Measurements from ENCODE around the gene AGRN.
A peak's percentile ranks its signal among the peaks of the same experiment; 100 is the strongest.

The AGRN gene

DNA sequence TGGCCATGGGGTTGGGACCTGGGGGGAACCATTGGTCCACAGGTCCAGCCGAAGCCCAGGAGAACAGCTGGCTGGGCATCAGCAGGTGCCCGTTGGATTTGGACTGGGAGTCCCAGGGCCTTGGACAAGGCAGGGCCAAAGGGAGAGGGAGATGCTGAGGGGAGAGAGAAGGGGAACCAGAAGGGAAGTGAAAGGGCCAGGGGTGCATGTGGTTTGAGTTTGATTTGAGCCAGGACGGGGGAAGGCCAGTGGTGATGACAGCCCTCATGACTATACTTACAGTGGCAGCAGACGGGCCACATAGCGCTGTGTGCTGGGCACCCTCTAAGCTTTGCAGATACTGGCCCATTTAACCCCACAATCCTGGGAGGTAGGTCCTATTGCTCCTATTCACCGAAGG, 18.8 kb downstream of the AGRN start:
- DNase-seq (ENCODE audit: low spot score) = no peak

DNA sequence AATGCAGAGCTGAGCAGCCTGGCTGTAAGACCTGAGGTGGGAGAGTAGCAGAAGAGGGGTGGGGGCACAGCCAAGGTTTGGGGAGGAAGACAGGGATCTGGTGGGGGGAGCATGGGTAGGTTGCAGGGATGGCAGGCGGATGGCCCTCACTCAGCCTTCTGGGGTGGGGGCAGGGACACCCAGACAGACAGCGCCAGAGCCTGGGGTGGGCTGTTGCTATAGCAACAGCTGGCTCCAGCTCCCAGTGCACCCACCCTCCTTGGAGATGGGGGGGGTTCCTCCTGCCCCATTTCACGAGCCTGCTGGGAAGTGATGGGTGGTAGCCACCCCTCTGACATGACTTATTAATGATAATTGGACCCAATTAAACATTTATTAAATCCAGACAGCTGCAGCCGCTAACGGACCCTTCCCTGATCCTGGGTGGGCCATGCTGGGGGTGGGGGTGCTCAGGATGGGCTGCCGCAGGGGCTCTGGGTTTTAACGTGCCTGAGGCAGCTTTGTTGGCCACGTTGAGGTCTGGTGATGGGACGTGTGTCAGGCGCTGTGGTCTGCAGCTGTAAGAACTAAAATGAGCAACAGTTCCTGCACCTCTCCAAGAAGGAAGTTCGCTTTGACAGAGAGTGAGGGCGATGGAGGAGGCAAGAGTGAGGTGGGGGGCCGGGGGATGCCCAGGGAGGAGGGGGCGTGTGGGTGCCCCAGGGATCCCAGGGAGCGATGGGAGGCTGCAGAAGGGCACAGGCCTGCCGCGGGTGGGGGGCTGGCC, 19.4 kb downstream of the AGRN start:
- DNase-seq (ENCODE audit: low spot score) = no peak

DNA sequence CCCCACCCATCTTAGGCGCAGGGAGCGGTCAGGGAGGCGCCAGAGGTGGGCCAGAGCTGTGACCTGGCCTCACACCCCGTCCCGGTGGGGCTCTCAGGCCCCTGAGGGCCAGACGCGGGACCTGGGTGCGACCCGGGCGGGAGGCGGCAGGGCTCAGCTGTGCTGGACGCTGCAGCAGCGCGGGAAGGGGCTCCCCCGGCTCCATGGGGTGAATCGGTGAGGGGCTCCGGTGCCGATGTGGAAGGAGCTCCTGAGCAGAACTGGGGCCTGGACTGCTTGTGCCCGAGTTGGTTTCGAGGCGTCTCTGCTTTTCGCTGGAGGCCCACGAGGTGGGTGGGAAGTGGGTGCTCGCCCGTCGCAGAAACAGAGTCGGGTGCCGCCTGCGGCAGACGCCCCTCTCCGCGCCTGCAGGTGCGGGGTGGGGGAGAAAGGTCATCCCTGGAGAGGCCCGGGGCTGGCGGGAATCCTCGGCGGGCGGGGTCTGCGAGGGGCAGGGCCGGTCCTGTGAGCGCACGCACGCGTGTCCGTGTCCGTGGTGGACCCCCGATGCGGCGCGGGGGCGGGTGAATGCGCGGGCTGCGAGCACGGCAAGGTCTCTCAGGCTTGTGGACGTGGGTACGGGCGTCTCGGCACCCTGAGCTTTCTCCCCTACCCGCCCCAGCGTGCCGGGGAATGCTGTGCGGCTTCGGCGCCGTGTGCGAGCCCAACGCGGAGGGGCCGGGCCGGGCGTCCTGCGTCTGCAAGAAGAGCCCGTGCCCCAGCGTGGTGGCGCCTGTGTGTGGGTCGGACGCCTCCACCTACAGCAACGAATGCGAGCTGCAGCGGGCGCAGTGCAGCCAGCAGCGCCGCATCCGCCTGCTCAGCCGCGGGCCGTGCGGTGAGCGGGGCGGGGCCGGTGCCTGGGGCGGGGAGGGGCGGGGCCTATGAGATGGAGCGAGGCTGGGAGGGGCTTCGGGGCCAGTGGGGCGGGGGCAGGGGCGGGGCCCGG, 20.4 kb downstream of the AGRN start:
- DNase-seq (ENCODE audit: low spot score) = peak; percentile 98

DNA sequence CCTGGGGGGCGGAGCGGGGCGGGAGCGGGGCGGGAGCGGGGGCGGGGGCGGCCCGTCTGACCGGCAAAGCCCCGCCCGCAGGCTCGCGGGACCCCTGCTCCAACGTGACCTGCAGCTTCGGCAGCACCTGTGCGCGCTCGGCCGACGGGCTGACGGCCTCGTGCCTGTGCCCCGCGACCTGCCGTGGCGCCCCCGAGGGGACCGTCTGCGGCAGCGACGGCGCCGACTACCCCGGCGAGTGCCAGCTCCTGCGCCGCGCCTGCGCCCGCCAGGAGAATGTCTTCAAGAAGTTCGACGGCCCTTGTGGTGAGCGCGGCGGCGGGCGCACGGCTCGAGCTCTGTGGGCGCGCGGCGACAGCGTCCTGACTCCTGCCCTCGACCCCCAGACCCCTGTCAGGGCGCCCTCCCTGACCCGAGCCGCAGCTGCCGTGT, 21.2 kb downstream of the AGRN start:
- DNase-seq (ENCODE audit: low spot score) = no peak

DNA sequence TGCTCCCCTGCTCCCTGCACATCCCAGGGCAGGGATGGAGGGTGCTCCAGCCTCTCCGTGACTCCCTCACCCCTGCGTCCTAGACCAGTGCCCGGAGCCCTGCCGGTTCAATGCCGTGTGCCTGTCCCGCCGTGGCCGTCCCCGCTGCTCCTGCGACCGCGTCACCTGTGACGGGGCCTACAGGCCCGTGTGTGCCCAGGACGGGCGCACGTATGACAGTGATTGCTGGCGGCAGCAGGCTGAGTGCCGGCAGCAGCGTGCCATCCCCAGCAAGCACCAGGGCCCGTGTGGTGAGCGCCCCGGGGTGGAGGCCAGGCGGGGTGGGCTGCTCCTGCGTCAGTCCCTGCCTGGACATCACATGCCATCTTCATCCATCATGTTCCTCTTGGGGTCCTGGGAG, 22.0 kb downstream of the AGRN start:
- DNase-seq (ENCODE audit: low spot score) = no peak

DNA sequence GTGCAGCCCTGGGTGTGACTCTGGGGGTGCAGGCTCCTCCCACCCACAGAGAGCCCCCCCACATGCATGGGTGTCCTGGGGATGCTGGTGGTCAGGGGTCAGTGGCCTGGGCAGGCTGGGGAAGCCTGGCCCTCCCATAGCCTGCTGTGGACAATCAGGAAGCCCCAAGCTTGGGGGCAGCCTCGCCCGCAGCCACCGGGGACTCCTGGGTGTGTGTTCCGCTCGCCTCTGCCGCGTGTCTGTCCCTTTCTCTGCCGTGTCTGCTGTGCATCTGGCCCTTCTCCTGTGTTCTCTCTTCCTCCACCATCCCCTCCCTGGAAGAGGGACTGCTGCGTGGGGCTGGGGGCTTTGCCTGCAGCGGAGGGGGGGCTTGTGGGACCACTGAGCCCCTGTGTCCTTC, 22.9 kb downstream of the AGRN start:
- DNase-seq (ENCODE audit: low spot score) = no peak

DNA sequence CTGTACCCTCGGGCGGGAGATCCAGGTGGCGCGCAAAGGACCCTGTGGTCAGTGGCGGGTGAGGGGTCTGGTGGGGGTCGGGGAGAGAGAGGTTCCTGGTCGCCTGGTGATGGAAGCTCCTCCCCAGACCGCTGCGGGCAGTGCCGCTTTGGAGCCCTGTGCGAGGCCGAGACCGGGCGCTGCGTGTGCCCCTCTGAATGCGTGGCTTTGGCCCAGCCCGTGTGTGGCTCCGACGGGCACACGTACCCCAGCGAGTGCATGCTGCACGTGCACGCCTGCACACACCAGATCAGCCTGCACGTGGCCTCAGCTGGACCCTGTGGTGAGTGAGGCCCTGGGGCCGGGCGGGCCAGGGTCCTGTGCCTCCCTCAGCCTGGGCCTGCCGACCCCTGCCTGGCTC, 23.5 kb downstream of the AGRN start:
- DNase-seq (ENCODE audit: low spot score) = no peak

DNA sequence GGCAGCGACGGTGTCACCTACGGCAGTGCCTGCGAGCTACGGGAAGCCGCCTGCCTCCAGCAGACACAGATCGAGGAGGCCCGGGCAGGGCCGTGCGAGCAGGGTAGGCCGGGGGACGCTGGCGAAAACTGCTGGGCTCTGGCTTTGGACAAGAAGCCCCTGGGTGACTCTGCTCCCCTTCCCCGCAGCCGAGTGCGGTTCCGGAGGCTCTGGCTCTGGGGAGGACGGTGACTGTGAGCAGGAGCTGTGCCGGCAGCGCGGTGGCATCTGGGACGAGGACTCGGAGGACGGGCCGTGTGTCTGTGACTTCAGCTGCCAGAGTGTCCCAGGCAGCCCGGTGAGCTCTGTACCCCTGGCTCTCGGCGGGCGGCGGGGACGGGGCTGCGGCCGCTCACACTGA, 24.0 kb downstream of the AGRN start:
- DNase-seq (ENCODE audit: low spot score) = no peak

DNA sequence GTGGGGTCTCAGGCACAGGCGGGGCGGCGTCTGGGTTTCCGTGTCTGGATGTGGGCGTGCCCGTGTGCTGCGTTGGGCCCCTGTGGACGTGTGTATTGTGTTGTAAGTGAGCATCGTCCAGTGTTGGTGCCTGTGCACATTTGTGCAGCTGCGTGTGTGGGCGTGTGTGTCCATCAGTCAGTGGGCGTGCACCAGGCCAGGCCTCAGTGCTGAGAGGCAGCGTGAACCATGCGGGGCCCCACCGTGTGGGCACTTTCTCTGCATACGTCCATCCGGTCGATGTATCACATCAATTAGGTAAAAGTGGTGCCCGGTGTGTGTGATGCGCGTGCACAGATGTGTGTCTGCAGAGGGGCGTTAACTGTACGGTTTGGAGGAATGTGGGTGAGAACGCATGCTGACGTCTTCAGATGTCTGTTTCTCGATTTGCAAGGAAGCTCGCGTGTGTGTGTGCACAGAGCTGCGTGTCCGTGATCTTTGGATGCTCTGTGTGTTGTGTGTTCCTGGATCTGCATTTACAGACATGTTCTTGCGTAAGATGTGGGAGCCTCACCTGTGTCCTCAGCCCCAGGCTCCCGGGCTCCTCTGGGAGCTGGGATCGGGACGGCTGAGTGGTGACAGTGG, 24.6 kb downstream of the AGRN start:
- no peak for DNase-seq (ENCODE audit: low spot score)

DNA sequence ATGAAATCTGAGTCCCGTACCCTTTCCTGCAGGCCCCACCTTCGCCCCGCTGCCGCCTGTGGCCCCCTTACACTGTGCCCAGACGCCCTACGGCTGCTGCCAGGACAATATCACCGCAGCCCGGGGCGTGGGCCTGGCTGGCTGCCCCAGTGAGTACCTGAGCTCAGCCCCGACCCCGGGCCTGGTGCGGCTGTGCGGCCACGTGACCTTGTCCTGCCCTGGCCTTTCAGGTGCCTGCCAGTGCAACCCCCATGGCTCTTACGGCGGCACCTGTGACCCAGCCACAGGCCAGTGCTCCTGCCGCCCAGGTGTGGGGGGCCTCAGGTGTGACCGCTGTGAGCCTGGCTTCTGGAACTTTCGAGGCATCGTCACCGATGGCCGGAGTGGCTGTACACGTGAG, 25.2 kb downstream of the AGRN start:
- no peak for DNase-seq (ENCODE audit: low spot score)

DNA sequence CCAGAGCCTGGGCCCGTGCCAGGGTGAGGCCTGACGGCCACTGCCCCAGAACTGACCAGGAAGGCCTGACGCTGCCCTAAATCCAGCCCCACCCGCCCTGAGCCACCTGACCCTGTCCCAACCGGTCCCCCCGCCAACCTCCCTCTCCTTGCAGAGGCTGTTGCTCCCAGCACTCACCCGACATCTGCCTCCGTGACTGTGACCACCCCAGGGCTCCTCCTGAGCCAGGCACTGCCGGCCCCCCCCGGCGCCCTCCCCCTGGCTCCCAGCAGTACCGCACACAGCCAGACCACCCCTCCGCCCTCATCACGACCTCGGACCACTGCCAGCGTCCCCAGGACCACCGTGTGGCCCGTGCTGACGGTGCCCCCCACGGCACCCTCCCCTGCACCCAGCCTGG, 26.3 kb downstream of the AGRN start:
- no peak for DNase-seq (ENCODE audit: low spot score)

DNA sequence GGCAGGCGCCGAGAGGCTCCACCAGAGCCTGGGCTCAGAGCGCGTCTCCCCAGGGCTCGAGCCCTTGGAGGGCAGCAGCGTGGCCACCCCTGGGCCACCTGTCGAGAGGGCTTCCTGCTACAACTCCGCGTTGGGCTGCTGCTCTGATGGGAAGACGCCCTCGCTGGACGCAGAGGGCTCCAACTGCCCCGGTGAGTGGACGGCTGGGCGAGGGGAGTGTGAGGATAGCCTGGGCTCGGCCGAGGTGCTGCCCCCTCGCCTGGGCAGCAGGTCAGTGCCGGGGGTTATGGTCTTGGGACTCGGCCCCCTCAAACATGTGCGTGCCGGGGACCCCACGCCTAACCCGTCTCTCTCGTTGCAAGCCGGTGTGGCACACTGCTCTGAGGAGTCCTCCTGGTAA, 26.8 kb downstream of the AGRN start:
- DNase-seq (ENCODE audit: low spot score) = no peak

DNA sequence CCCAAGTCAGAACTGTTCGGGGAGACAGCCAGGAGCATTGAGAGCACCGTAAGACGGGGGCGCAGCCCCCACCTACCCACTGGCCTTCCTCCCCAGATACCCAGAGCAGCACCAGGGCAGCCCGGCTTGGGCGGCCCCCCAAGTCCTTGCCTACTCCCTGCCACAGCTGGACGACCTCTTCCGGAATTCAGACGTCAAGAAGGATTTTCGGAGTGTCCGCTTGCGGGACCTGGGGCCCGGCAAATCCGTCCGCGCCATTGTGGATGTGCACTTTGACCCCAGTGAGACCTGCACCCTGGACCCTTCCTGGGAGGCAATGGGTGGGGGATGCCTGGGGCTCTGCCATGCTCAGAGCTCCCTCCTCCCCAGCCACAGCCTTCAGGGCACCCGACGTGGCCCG, 27.5 kb downstream of the AGRN start:
- no peak for DNase-seq (ENCODE audit: low spot score)

DNA sequence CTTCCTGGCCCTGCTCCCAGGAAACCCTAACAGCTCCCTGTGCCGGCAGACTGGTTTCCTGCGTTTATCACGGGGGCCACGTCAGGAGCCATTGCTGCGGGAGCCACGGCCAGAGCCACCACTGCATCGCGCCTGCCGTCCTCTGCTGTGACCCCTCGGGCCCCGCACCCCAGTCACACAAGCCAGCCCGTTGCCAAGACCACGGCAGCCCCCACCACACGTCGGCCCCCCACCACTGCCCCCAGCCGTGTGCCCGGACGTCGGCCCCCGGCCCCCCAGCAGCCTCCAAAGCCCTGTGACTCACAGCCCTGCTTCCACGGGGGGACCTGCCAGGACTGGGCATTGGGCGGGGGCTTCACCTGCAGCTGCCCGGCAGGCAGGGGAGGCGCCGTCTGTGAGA, 28.0 kb downstream of the AGRN start:
- DNase-seq (ENCODE audit: low spot score) = no peak

DNA sequence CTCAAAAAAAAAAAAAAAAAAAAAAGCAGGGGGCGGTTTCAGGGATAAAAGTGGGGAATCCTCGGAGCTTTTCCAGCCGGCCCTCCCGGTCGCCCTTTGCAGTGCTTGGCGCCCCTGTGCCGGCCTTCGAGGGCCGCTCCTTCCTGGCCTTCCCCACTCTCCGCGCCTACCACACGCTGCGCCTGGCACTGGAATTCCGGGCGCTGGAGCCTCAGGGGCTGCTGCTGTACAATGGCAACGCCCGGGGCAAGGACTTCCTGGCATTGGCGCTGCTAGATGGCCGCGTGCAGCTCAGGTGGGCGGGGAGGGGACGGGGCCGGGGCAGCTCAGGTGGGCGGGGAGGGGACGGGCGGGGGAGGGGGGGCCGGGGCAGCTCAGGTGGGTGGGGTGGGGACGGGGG, 28.8 kb downstream of the AGRN start:
- no peak for DNase-seq (ENCODE audit: low spot score)

DNA sequence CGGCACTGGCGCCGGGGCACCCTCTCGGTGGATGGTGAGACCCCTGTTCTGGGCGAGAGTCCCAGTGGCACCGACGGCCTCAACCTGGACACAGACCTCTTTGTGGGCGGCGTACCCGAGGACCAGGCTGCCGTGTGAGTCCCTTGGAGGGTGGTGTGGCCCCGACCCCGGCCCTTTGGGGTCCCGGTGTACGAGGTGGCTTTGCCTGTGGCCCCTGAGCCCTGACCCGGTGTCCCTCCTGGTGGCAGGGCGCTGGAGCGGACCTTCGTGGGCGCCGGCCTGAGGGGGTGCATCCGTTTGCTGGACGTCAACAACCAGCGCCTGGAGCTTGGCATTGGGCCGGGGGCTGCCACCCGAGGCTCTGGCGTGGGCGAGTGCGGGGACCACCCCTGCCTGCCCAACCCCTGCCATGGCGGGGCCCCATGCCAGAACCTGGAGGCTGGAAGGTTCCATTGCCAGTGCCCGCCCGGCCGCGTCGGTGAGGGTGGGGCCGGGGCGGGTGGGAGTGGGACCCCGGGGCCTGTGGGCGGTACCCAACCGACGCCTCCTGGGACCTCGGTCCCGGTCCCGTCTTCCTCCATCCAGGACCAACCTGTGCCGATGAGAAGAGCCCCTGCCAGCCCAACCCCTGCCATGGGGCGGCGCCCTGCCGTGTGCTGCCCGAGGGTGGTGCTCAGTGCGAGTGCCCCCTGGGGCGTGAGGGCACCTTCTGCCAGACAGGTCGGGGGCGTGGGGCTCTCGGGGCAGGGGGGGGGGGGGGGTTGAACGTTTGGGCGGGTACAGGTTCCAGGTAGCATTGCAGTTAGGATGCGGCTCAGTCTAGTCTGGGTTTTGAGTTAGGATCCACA, 29.6 kb downstream of the AGRN start:
- no peak for DNase-seq (ENCODE audit: low spot score)

DNA sequence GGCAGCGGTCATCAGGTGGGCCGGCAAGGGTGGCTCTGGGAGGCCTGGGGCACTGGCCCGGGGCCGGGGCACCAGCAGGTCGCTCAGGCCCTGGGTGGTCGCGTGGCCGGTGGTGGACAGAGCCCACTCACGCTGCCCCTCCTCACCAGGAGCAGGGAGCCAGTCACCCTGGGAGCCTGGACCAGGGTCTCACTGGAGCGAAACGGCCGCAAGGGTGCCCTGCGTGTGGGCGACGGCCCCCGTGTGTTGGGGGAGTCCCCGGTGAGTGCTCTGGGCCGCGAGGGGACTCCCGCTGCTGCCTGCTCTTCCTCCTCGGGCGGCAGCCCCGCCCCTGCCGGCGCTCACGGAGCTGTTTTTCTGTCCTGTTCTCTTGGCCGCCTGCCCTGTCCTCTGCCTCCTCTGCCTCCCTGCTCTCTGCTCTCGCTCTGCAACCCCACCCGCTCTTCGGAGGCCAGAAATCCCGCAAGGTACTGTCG, 30.7 kb downstream of the AGRN start:
- DNase-seq (ENCODE audit: low spot score) = no peak

DNA sequence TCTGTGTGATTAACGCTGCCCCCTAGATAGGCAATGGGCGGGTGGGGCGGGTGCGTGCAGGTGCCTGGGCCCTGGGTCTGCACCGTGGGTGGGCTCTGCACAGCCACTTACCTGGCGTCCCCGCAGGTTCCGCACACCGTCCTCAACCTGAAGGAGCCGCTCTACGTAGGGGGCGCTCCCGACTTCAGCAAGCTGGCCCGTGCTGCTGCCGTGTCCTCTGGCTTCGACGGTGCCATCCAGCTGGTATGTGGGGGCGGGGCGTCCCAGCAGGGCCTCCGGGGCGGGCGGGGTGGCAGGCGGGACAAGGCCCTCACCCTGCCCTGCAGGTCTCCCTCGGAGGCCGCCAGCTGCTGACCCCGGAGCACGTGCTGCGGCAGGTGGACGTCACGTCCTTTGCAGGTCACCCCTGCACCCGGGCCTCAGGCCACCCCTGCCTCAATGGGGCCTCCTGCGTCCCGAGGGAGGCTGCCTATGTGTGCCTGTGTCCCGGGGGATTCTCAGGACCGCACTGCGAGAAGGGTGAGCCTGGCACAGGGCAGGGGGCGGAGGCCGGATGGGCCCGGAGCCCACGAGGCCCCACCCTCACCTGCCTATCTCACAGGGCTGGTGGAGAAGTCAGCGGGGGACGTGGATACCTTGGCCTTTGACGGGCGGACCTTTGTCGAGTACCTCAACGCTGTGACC, 31.3 kb downstream of the AGRN start:
- no peak for DNase-seq (ENCODE audit: low spot score)

DNA sequence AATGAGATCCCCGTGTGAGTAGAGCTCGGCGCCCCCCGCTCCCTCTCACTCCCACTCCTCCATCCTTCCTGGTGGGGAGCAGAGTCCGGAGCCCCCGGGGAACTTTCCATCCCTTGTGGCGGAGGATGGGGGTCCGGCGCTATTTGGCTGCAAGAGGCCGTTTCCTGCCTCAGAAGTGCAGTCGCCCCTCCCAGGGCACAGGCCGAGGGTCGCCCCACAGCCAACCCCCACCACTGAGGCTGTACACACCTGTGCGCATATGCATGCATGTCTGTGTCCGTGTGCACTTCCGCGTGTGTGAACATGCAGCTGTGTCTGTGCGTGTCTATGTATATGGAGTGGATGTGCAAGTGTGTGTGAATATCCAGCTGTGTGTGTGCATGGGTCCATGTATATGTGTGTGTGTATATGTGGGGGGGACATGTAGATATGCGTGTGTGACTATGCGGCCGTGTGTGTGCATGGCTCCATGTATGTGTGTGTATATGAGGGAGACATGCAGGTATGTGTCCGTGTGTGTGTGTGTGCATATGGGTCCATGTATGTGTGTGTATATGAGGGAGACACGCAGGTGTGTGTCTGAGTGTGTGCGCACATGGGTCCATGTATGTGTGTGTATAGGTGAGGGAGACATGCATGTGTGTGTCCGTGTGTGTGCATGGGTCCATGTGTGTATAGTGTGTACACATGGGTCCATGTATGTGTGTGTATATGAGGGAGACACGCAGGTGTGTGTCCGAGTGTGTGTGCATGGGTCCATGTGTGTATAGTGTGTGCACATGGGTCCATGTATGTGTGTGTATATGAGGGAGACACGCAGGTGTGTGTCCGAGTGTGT, 32.3 kb downstream of the AGRN start:
- DNase-seq (ENCODE audit: low spot score) = no peak

DNA sequence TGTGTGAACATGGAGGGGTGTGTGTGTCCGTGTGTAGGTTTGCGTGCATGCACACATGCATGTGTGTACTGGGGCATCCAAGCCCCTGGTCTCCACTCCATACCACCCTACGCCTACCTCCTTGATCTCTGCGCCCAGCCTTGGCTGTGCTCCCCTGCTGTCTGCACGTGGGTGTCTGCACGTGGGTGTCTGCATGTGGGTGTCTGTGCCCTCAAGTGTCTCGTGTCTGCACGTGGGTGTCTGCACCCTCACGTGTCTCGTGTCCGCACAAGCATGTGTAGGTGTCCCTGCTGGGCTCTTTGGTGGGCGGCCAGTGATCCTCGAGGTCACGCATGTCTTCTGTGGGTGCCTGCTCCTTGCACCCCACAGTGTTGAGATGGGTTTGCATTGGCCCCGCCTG, 33.1 kb downstream of the AGRN start:
- no peak for DNase-seq (ENCODE audit: low spot score)

All from AG20443 (cell line).